ENCODE results near the gene CD244.

- no peak for TF ChIP-seq CTCF (IDR thresholded peaks at IDR 0.05; ENCODE audit: poor library complexity, severe bottlenecking)
- no peak for TF ChIP-seq RAD21 (conservative IDR thresholded peaks at IDR 0.05)
- no peak for TF ChIP-seq EZH2 (IDR thresholded peaks at IDR 0.05; ENCODE audit: borderline replicate concordance, insufficient read depth, low read length, poor library complexity, severe bottlenecking)
- TF ChIP-seq EP300 (conservative IDR thresholded peaks at IDR 0.05; ENCODE audit: poor library complexity, severe bottlenecking), result no peak
- no peak for TF ChIP-seq POLR2AphosphoS5 (IDR thresholded peaks at IDR 0.05)
- TF ChIP-seq TAF1 (IDR thresholded peaks at IDR 0.05; ENCODE audit: low read depth), result no peak
- no peak for TF ChIP-seq REST (IDR thresholded peaks at IDR 0.05; ENCODE audit: borderline replicate concordance)
- TF ChIP-seq SMC3 (conservative IDR thresholded peaks at IDR 0.05; ENCODE audit: poor library complexity), result no peak
- no peak for TF ChIP-seq MXI1 (conservative IDR thresholded peaks at IDR 0.05; ENCODE audit: poor library complexity, severe bottlenecking)
Observed at GRCh38 chr1:160853754-160854153, 8.9 kb downstream of the CD244 start.

Measured in neural cell (in vitro differentiated cells).